HG02943 (cell line): ENCODE results near the gene LRRC38.
"Not testable (repeated sequence)": the region's sequence is repeated elsewhere in the genome, so short reads cannot be mapped to it uniquely, and the experiment has no call there.

ENCODE experiments used
- ATAC-seq: cut with Tn5 transposase; IDR thresholded peaks from one replicate; pipeline ENCODE4 v1.9.1; 2021; ENCODE audit warnings: mild to moderate bottlenecking, low read depth, moderate library complexity; ENCODE audit not compliant: unreplicated experiment

Gene LRRC38

DNA sequence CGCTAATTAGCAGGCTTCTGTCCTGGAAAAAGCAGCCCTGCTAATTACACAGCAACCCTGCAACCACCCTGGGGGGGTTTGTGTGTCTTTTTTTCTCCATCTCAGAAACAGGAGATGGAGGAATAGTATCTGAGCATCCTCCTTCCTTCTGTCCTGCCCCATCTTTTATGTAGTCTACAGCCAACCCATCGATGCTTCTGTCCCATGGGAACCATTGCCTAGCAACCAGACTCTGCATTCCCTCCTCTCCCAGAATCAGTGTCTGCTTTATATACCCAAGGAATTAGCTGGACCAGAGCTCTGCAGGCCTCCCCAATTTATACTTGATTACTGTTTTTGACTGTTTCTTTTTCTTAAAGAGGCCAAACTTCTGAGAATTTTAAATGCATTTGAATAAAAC is 35.1 kb downstream of the LRRC38 start:
- ATAC-seq: no peak

DNA sequence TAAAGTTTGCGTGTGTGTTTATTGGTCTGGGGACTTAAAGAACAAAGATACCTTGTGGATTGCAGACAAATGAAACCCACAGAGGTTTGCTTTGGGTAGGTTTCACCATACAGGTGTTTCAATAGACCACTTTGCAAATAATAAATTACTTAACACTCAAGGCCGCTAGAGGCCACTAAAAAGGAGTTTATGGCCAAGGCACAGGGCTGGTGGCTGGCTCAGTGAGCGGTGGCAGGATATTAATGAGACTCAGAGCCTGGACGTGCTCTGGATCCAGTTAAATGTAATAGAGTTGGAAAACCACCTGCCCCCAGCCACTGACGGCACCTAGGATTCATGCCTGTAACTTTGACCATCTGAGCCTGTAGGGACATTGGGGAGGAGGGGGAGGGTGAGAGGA is 44.5 kb downstream of the LRRC38 start:
- ATAC-seq: no peak

DNA sequence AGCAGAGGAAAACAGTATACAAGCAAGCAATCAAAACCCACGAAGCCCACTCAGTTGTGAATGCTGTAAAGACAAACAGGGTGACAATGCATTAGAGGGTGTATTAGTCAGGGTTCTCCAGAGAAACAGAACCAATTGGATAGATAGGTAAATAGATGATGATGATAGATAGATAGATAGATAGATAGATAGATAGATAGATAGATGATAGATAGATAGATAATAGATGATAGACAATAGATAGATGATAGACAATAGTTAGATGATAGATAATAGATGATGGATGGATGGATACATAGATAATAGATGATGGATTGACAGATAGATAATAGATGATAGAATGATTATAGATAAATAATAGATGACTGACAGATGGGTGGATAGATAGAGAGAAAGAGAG is 48.3 kb downstream of the LRRC38 start:
- no peak for ATAC-seq

DNA sequence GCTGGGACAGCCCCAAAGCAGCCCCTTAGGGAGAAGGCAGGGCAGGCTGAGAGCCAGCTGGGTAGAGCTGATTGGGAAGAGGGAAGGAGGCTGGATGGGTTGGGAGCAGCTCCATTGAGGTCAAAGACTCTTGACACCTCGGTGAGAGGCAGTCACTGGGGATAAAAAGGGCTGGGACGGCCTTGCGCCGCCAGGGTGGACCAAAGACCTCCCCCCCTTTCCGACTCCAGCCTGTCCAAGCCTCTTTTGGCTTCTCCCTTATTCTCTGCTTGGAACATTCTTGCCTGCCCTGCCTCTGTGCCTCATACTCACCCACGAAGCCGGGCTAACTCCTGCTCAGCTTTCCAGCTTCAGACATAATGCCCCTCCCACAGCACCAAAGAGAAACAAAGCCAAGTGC is 51.1 kb downstream of the LRRC38 start:
- ATAC-seq: no peak

DNA sequence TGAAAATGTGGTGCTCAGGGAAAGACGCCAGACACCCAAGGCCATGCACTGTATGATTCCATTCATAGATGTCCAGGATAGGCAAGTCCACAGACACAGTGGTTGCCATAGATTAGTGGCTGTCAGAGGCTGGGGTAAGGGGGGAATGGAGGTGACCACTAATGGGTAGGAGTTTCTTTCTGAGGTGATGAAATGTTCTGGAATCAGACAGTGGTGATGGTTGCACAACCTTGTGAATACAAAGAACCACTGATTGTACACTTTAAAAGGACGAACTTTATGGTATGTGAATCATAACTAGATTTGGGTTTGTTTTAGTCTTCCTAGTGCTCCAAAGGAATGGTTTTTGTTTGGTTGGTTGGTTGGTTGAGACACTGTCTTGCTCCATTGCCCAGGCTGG is 51.8 kb downstream of the LRRC38 start:
- ATAC-seq: no peak

DNA sequence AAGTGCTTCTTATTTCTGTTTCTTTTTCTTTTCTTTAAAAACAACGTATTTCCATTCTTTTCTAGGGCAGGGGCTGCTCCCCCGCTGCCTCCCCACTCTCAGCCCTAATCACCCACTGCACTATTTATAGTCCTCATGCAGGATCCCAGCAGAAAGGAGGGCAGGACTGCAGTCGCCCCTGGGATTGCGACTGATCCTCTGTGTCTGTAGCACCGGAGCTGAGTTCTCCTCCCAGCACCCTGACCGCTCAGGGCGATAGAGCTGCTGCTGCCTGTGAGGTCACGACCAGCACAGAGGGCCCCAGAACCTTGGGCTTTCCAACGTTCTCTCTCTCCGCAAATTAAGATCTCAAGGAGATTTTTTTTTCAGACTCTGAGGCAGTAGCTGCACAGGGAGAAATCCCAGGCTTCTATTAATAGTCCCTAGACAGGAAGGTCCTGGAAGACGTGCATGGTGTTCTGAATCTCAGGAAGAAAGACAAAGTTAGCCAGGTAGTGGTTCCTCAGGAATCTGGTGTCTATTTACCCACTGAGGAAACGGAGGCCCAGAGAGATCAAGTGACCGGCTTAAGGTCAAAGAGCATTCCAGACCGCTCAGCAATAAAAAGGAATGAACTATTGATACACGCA is 56.8 kb downstream of the LRRC38 start:
- no peak for ATAC-seq

DNA sequence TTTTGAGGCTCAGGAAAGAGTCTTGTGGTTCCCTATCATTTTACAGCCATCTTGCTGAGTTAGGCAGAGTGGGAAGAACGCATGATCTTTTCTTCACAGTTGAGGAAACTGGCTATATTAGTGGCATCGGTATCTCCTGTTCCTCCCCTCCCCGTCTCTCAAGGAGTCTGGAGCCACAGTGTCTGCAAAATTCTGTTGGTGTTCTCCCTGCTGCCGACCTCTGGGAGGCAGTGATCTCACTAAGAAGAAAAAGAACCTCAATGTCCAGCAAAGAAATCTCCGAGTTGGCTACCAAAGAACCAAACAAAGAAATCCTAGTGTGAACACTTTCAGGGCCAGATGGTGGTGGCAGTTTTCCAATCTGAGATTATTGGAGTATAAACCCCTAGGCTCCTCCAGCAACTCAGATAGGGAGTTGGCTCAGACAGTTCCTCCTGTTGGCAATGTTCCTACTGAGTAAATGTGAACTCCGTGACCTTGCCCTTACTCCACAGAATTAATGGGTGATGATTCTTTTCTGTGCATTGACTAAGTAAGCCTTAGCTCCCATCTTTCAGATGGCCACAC is 62.3 kb downstream of the LRRC38 start:
- ATAC-seq: no peak

DNA sequence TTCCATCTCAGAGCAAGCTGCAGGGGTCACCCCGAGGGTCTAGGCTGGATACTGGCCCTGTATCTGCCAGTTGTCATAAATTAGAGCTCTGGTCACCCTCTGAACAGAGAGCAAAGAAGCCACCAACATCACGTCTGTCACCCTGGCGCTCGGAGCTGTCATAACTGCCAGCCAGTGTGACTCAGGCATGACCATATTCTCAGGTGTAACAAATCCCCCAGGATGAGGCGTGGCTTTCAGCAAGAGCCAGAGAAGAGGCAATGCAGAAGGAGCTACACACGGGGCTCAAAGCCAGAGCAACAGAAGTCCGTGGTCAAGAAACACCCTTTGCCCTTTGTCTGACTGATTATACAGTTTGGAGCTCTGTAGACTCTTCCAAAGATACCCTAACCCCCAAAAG is 63.6 kb downstream of the LRRC38 start:
- ATAC-seq: no peak

DNA sequence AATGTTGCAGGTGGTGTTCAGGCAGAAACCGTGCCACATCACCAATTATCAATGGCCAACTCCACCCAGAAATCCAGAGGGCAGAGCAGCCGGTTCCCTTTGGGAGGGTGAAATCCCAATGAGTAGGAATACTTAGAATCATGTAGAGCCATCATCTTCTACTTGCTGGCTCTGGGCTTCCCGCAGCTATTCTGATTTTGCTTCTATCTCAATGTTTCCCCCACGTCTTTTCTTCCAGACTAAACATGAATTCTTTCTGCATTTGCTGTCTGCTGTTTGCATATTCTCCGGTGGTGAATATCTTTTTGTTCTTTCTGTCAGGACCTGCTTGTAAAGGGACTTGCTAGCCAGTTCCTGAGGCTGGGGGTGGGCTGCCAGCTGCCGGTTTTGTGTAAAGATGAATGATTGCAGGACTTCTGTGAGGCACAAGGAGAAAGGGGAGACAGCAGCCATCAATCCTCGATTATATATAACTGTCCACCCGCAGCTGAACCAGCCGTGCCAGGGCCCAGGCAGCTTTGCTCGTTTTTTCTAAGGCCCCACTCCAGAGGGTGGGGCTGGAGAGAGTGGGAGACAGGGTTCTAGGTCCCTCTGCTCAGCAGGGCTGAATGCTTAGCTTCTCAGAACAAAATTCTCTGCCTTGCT is 70.3 kb downstream of the LRRC38 start:
- ATAC-seq: no peak

DNA sequence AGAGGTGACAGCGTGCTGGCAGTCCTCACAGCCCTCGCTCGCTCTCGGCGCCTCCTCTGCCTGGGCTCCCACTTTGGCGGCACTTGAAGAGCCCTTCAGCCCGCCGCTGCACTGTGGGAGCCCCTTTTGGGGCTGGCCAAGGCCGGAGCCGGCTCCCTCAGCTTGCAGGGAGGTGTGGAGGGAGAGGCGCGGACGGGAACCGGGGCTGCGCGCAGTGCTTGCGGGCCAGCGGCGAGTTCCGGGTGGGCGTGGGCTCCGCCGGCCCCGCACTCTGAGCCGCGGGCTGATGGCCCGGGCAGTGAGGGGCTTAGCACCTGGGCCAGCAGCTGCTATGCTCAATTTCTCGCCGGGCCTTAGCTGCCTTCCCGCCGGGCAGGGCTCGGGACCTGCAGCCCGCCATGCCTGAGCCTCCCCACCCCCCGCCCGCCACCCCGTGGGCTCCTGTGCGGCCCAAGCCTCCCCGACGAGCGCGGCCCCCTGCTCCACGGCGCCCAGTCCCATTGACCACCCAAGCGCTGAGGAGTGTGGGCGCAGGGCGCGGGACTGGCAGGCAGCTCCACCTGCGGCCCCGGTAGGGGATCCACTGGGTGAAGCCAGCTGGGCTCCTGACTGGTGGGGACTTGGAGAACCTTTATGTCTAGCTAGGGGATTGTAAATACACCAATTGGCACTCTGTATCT is 74.6 kb downstream of the LRRC38 start:
- not testable (repeated sequence) for ATAC-seq

DNA sequence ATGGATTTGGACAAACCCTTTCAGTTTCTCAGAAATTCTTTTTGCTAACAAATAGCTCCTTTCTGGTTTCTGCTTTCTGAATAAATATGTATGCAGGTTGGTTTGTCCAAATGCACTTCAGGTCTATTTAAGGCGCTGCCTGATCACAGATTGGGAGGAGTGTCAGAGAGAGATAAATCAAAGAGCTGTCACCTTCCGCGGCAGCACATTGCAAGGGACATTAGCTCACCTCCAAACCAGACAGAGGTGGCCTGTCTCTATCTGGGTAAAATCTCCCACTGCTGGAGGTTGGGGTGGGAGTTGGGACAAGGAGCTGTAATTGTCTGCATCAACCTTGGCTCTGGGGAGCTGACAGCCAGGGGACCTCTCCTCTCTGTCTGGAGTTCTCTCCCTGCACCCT is 78.3 kb downstream of the LRRC38 start:
- no peak for ATAC-seq

DNA sequence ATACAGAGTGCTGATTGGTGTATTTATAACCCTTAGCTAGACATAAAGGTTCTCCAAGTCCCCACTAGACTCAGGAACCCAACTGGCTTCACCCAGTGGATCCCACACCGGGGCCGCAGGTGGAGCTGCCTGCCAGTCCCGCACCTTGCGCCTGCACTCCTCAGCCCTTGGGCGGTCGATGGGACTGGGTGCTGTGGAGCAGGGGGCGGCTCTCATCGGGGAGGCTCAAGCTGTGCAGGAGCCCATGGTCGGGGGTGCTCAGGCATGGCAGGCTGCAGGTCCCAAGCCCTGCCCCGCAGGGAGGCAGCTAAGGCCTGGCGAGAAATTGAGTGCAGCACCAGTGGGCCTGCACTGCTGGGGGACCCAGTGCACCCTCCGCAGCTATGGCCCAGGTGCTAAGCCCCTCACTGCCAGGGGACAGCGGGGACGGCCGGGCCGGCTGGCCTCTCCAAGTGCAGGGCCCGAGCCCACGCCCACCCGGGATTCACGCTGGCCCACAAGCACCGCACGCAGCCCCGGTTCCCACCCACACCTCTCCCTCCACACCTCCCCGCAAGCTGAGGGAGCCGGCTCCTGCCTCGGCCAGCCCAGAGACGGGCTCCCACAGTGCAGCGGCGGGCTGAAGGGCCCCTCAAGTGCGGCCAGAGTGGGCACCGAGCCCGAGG is 80.0 kb downstream of the LRRC38 start:
- ATAC-seq: not testable (repeated sequence)

DNA sequence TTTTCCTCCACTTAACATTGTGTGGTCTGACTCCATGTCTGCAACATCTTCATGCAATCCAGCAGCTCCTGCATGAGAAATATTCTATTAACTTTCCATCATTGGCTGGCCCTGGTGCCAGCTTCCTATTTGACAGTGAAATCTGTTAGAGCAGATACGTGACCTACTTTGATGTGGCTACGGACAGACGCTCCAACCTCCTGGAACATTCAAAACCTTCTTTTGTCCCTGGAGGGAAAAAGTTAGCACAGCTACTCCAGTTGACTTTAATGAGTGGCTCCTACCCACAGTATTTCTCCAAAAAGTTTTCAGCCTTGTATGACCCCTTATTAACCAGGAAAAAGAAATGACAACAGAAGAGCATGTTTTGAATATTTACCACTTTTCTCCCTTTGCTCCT is 81.6 kb downstream of the LRRC38 start:
- ATAC-seq: no peak

DNA sequence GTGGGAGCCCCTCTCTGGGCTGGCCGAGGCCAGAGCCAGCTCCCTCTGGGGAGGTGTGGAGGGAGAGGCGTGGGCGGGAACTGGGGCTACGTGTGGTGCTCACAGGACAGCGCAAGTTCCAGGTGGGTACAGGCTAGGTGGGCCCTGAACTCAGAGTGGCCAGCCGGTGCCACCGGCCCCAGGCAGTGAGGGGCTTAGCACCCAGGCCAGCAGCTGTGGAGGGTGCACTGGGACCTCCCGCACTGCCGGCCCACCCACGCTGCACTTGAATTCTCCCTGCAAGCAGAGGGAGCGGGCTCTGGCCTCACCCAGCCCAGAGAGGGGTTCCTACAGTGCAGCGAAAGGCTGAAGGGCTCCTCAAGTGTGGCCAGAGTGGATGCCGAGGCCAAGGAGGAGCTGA is 83.3 kb downstream of the LRRC38 start:
- ATAC-seq: no peak
